BLaER1 treated with 17β-estradiol and CSF1 and Interleukin-3, amounts not matched to agents 10 nM and 100 nM (cell line): ENCODE data around the gene PHF20.
A peak's percentile ranks its signal among the peaks of the same experiment; 100 is the strongest.
"Not testable (repeated sequence)": the region's sequence is repeated elsewhere in the genome, so short reads cannot be mapped to it uniquely, and the experiment has no call there.

Experiments used
- H3K27ac ChIP-seq, 11 experiments: shearing (Covaris generic); formaldehyde crosslinking; 2 replicates each; pipeline ENCODE4 v1.8.1; 2022
- H3K27me3 ChIP-seq, 11 experiments: shearing (Covaris generic); formaldehyde crosslinking; 2 replicates each; pipeline ENCODE4 v1.8.1; 2022
- H3K36me3 ChIP-seq, 11 experiments: shearing (Covaris generic); formaldehyde crosslinking; 2 replicates each; pipeline ENCODE4 v1.8.1; 2022
- H3K4me1 ChIP-seq, 10 experiments: shearing (Covaris generic); formaldehyde crosslinking; 2 replicates each; pipeline ENCODE4 v1.8.1; 2022
- H3K4me2 ChIP-seq, 11 experiments: shearing (Covaris generic); formaldehyde crosslinking; 2 replicates each; pipeline ENCODE4 v1.8.1; 2022
- H3K4me3 ChIP-seq, 10 experiments: shearing (Covaris generic); formaldehyde crosslinking; 2 replicates each; pipeline ENCODE4 v1.8.1; 2022
- H3K9ac ChIP-seq, 11 experiments: shearing (Covaris generic); formaldehyde crosslinking; 2 replicates each; pipeline ENCODE4 v1.8.1; 2022
- H3K9me3 ChIP-seq, 11 experiments: shearing (Covaris generic); formaldehyde crosslinking; replicated peaks in 1 of 11; 2 replicates each; pipeline ENCODE4 v1.8.1; 2022
- H4K20me1 ChIP-seq, 11 experiments: shearing (Covaris generic); formaldehyde crosslinking; 2 replicates each; pipeline ENCODE4 v1.8.1; 2022
- Cebpa-rat ChIP-seq, 11 experiments: shearing (Covaris generic); IDR thresholded peaks; 2 replicates each; pipeline ENCODE4 v1.8.1; 2022

PHF20 gene

GRCh38 chr20:35771367-35771688, 487 bp upstream of the PHF20 start:
- H3K27ac ChIP-seq = peak overlapping the region; percentile 14 to 93 (median 88); a peak in 15 of 22 replicates
- H3K4me3 ChIP-seq = peak overlapping the region in 7 of 10 experiments; percentile 72 to 84 (median 80); a peak in 10 of 20 replicates
- H3K36me3 ChIP-seq = peaks cover 6 to 26% (median 18%) of the 10 kb centered on the region in 11 experiments; a peak in 16 of 22 replicates
- no peak for TF ChIP-seq Cebpa-rat (IDR thresholded peaks at IDR 0.05)
- peaks cover 4 to 38% (median 31%) of the 10 kb centered on the region in 11 experiments; a peak in 16 of 22 replicates for H4K20me1 ChIP-seq
- H3K4me2 ChIP-seq = peak overlapping the region; percentile 30 to 98 (median 93); a peak in 20 of 22 replicates
- peak overlapping the region in 7 of 11 experiments; percentile 87 to 92 (median 91); a peak in 3 of 22 replicates for H3K9ac ChIP-seq
- H3K27me3 ChIP-seq = no peaks in the 10 kb centered on the region
- H3K9me3 ChIP-seq = no peaks in the 10 kb centered on the region
- peaks cover 60 to 84% (median 68%) of the 10 kb centered on the region in 10 experiments for H3K4me1 ChIP-seq

- Histone ChIP-seq H3K9me3 (no peaks in the 10 kb centered on the region), H3K4me3 (peak overlapping the region; percentile 69 to 84 (median 77)), H3K27ac (peak overlapping the region; percentile 86 to 93 (median 90)), H3K27me3 (no peaks in the 10 kb centered on the region), H4K20me1 (peaks cover 16 to 51% (median 44%) of the 10 kb centered on the region in 11 experiments; a peak in 19 of 22 replicates), H3K4me1 (peaks cover 53 to 80% (median 59%) of the 10 kb centered on the region in 10 experiments), H3K9ac (peak overlapping the region; percentile 87 to 92 (median 91)), H3K36me3 (peaks cover 6 to 35% (median 26%) of the 10 kb centered on the region in 11 experiments; a peak in 17 of 22 replicates), H3K4me2 (peak overlapping the region; percentile 87 to 99 (median 96))
- no peak for TF ChIP-seq Cebpa-rat (IDR thresholded peaks at IDR 0.05)
Observed at GRCh38 chr20:35772563-35773058, 796 bp downstream of the PHF20 start.

- Histone ChIP-seq H3K9ac (peak overlapping the region; percentile 87 to 92 (median 91)), H3K36me3 (peaks cover 6 to 41% (median 32%) of the 10 kb centered on the region in 11 experiments; a peak in 17 of 22 replicates), H3K9me3 (no peaks in the 10 kb centered on the region), H4K20me1 (peaks cover 20 to 58% (median 50%) of the 10 kb centered on the region in 11 experiments; a peak in 19 of 22 replicates), H3K27me3 (no peaks in the 10 kb centered on the region), H3K4me2 (peak overlapping the region; percentile 87 to 99 (median 96)), H3K27ac (peak overlapping the region; percentile 86 to 93 (median 90); a peak in 21 of 22 replicates), H3K4me1 (peaks cover 46 to 74% (median 53%) of the 10 kb centered on the region in 10 experiments), H3K4me3 (peak overlapping the region; percentile 69 to 84 (median 77))
- no peak for TF ChIP-seq Cebpa-rat (IDR thresholded peaks at IDR 0.05)
Observed at GRCh38 chr20:35773154-35773751, 1.4 kb downstream of the PHF20 start.

GRCh38 chr20:35774391-35774790, 2.6 kb downstream of the PHF20 start:
- Histone ChIP-seq H3K27me3 (no peaks in the 10 kb centered on the region), H3K9me3 (no peaks in the 10 kb centered on the region), H3K4me3 (no peak overlapping the region), H4K20me1 (peaks cover 25 to 69% (median 61%) of the 10 kb centered on the region in 11 experiments; a peak in 20 of 22 replicates), H3K4me1 (peaks cover 35 to 67% (median 42%) of the 10 kb centered on the region in 10 experiments), H3K9ac (peak overlapping the region in 6 of 11 experiments; percentile 6 to 92 (median 26); a peak in 5 of 22 replicates), H3K27ac (no peak overlapping the region; a peak in 1 of 22 replicates), H3K4me2 (peak overlapping the region; percentile 87 to 99 (median 96); a peak in 17 of 22 replicates), H3K36me3 (peaks cover 14 to 52% (median 43%) of the 10 kb centered on the region in 11 experiments; a peak in 21 of 22 replicates)
- no peak for TF ChIP-seq Cebpa-rat (IDR thresholded peaks at IDR 0.05)

GRCh38 chr20:35776513-35777101, 4.8 kb downstream of the PHF20 start:
- Histone ChIP-seq H3K36me3 (peaks cover 33 to 74% (median 61%) of the 10 kb centered on the region in 11 experiments; a peak in 21 of 22 replicates), H3K4me2 (peak overlapping the region in 3 of 11 experiments; percentile 5 to 93 (median 12); a peak in 3 of 22 replicates), H4K20me1 (peaks cover 31 to 91% (median 82%) of the 10 kb centered on the region in 11 experiments; a peak in 20 of 22 replicates), H3K27me3 (no peaks in the 10 kb centered on the region), H3K27ac (no peak overlapping the region), H3K9me3 (no peaks in the 10 kb centered on the region), H3K4me3 (no peak overlapping the region), H3K4me1 (peaks cover 22 to 50% (median 31%) of the 10 kb centered on the region in 10 experiments), H3K9ac (no peak overlapping the region)
- no peak for TF ChIP-seq Cebpa-rat (IDR thresholded peaks at IDR 0.05)

GRCh38 chr20:35783811-35784210, 12.0 kb downstream of the PHF20 start:
- not testable (repeated sequence) for H3K4me2 ChIP-seq, H3K4me1 ChIP-seq, H3K4me3 ChIP-seq, H3K27me3 ChIP-seq, H3K9ac ChIP-seq, H3K27ac ChIP-seq, H3K9me3 ChIP-seq
- peaks cover 38 to 99% (median 83%) of the 10 kb centered on the region in 11 experiments; a peak in 20 of 22 replicates for H4K20me1 ChIP-seq
- H3K36me3 ChIP-seq = peaks cover 45 to 87% (median 62%) of the 10 kb centered on the region in 11 experiments

GRCh38 chr20:35785541-35785940, 13.7 kb downstream of the PHF20 start:
- H3K9ac ChIP-seq, H3K4me3 ChIP-seq, H3K4me1 ChIP-seq, H3K9me3 ChIP-seq, H3K27me3 ChIP-seq, H3K4me2 ChIP-seq, H3K27ac ChIP-seq: not testable (repeated sequence)
- H3K36me3 ChIP-seq = peaks cover 28 to 84% (median 55%) of the 10 kb centered on the region in 11 experiments
- H4K20me1 ChIP-seq = peaks cover 42 to 98% (median 83%) of the 10 kb centered on the region in 11 experiments; a peak in 19 of 22 replicates

- Histone ChIP-seq H4K20me1 (peaks cover 19 to 95% (median 76%) of the 10 kb centered on the region in 11 experiments; a peak in 17 of 22 replicates), H3K4me2 (no peak overlapping the region), H3K9me3 (no peaks in the 10 kb centered on the region), H3K36me3 (peaks cover 4 to 61% (median 35%) of the 10 kb centered on the region in 11 experiments; a peak in 19 of 22 replicates), H3K27me3 (no peaks in the 10 kb centered on the region), H3K9ac (no peak overlapping the region), H3K27ac (no peak overlapping the region), H3K4me3 (no peak overlapping the region), H3K4me1 (peaks cover 0 to 16% (median 0%) of the 10 kb centered on the region in 10 experiments; a peak in 9 of 20 replicates)
- no peak for TF ChIP-seq Cebpa-rat (IDR thresholded peaks at IDR 0.05)
Observed at GRCh38 chr20:35788796-35789195, 17.0 kb downstream of the PHF20 start.

- TF ChIP-seq Cebpa-rat (IDR thresholded peaks at IDR 0.05) = no peak
- Histone ChIP-seq H3K27ac (no peak overlapping the region), H3K36me3 (peaks cover 0 to 53% (median 20%) of the 10 kb centered on the region in 11 experiments; a peak in 14 of 22 replicates)
Observed at GRCh38 chr20:35791097-35791496, 19.3 kb downstream of the PHF20 start.

More at GRCh38 chr20:35791097-35791496, 19.3 kb downstream of the PHF20 start:
- Histone ChIP-seq H3K9ac (no peak overlapping the region), H3K27me3 (no peaks in the 10 kb centered on the region), H3K4me2 (no peak overlapping the region), H3K4me1 (peaks cover 0 to 19% (median 6%) of the 10 kb centered on the region in 10 experiments; a peak in 14 of 20 replicates), H3K9me3 (no peaks in the 10 kb centered on the region), H4K20me1 (peaks cover 18 to 96% (median 72%) of the 10 kb centered on the region in 11 experiments; a peak in 18 of 22 replicates), H3K4me3 (no peak overlapping the region)
